Right lobe of liver (tissue), 6 donors: ENCODE measurements around the gene HTRA3. TPM values are rescaled to one million over a fixed set of nuclear protein-coding genes. Genes with fewer than 3 reads are reported as not detected.

Experiments used
- ATAC-seq, 4 donors: fragments of 200-7000 bp; cut with Tn5 transposase; one replicate each; pipeline ENCODE4 v1.9.1; 2020; ENCODE audit warnings: mild to moderate bottlenecking in 4 of 4, moderate library complexity in 4 of 4
- DNase-seq, 3 donors: peaks; one replicate each; pipeline ENCODE4 v3.0.0-alpha.2; 2020
- H3K27ac ChIP-seq, 3 donors: fragments of 200-600 bp; one replicate each; pipeline ENCODE4 v1.8.0; 2022
- H3K27me3 ChIP-seq, 2 donors: fragments of 200-600 bp; one replicate each; pipeline ENCODE4 v1.8.0; 2022
- H3K36me3 ChIP-seq, 4 donors: fragments of 200-600 bp; sonication (generic) in 1 of 4; one replicate each; pipeline versions ENCODE4 v1.5.1 to v1.8.0; 2017 to 2022; ENCODE audit warnings: control low read depth in 1 of 4
- H3K4me1 ChIP-seq, 4 donors: fragments of 200-600 bp; sonication (generic) in 1 of 4; one replicate each; pipeline versions ENCODE4 v1.5.1 to v1.8.0; 2017 to 2022; ENCODE audit warnings: control low read depth in 1 of 4
- H3K4me3 ChIP-seq, 3 donors: fragments of 200-600 bp; one replicate each; pipeline ENCODE4 v1.8.0; 2022
- H3K9me3 ChIP-seq, 4 donors: fragments of 200-600 bp; sonication (generic) in 1 of 4; one replicate each; pipeline versions ENCODE4 v1.5.1 to v1.8.0; 2017 to 2022; ENCODE audit warnings: control low read depth in 1 of 4
- POLR2A ChIP-seq: fragments of 450-650 bp; IDR thresholded peaks from one replicate; pipeline ENCODE4 v1.6.1; 2017; ENCODE audit warnings: antibody characterized with exemption, mild to moderate bottlenecking
- WGBS: methylation state at CpG from one replicate; pipeline ENCODE4 v1.1.6; 2018; ENCODE audit warnings: low coverage, low lambda C conversion rate; ENCODE audit not compliant: insufficient coverage; ENCODE audit errors: missing lambda C conversion rate; 5-methylcytosine and 5-hydroxymethylcytosine counted together
- intact Hi-C, 2 donors: fragments of 100-400 bp; cut with DNase I; formaldehyde crosslinking; loops; one replicate each; pipeline versions ENCODE4 v1.11.2 to v1.14.1; 2022
- total RNA-seq, 6 experiments: library from RNA; depleted of rRNA in 2 of 6; stranded (reverse); fragments of >200 nt in 2 of 6; fragmentation: NEBNext Ultra II Directional in 3 of 6; extraction: Animal tissue kit (Norgen Biotek cat#: 25700) in 3 of 6; gene quantifications; one replicate each; pipeline versions ENCODE4 v1.1.0 to v1.2.4, GENCODE V29; 2016 to 2023
- TF ChIP-seq, protein P1 (sequence below), 4 donors: fragments of 200-600 bp in 3 of 4; fragments of 450-650 bp in 1 of 4; IDR thresholded peaks; one replicate each; pipeline versions ENCODE4 v1.5.1 to v1.8.0; 2016 to 2022; ENCODE audit warnings: antibody characterized with exemption in 4 of 4, mild to moderate bottlenecking in 2 of 4
- donor health status: DM: no; HTN: yes; CAD: no.
- donor health status: DM: no; HTN: no; CAD: no.
- donor health status: DM: no; HTN: no; CAD: no.
- donor health status: DM: no; HTN: yes; CAD: no.
- donor health status: DM: no; HTN: yes; CAD: no.

The HTRA3 gene
- total RNA-seq, 6 experiments from 2014 or later, result 0.32 to 1.6 (median 1.0) TPM

GRCh38 chr4:8294775-8295174, 25.2 kb downstream of the HTRA3 start:
- intact Hi-C loops, result no loop called here
- no peak overlapping the region for H3K27ac ChIP-seq
- H3K36me3 ChIP-seq, result no peaks in the 10 kb centered on the region
- WGBS, result 41% methylated on average over 2 of the region's 2 CpGs
- H3K9me3 ChIP-seq, result no peaks in the 10 kb centered on the region
- DNase-seq (no peak), ATAC-seq (no peak)
- H3K4me3 ChIP-seq, result no peak overlapping the region
- no peaks in the 10 kb centered on the region for H3K27me3 ChIP-seq
- TF ChIP-seq, protein P1, sequence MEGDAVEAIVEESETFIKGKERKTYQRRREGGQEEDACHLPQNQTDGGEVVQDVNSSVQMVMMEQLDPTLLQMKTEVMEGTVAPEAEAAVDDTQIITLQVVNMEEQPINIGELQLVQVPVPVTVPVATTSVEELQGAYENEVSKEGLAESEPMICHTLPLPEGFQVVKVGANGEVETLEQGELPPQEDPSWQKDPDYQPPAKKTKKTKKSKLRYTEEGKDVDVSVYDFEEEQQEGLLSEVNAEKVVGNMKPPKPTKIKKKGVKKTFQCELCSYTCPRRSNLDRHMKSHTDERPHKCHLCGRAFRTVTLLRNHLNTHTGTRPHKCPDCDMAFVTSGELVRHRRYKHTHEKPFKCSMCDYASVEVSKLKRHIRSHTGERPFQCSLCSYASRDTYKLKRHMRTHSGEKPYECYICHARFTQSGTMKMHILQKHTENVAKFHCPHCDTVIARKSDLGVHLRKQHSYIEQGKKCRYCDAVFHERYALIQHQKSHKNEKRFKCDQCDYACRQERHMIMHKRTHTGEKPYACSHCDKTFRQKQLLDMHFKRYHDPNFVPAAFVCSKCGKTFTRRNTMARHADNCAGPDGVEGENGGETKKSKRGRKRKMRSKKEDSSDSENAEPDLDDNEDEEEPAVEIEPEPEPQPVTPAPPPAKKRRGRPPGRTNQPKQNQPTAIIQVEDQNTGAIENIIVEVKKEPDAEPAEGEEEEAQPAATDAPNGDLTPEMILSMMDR (IDR thresholded peaks at IDR 0.05), result no peak
- no peak for TF ChIP-seq POLR2A
- no peaks in the 10 kb centered on the region for H3K4me1 ChIP-seq

GRCh38 chr4:8295471-8295870, 25.9 kb downstream of the HTRA3 start:
- Histone ChIP-seq H3K27me3 (no peaks in the 10 kb centered on the region), H3K27ac (no peak overlapping the region), H3K4me1 (no peaks in the 10 kb centered on the region), H3K4me3 (no peak overlapping the region), H3K9me3 (no peaks in the 10 kb centered on the region), H3K36me3 (no peaks in the 10 kb centered on the region)
- no peak for TF ChIP-seq POLR2A
- TF ChIP-seq, protein P1 (IDR thresholded peaks at IDR 0.05), result no peak
- intact Hi-C loops, result no loop called here
- WGBS, result 65% methylated on average over 5 of the region's 6 CpGs
- peak in 2 of 3 donors; percentile 5 to 38 for DNase-seq
- no peak for ATAC-seq

DNA sequence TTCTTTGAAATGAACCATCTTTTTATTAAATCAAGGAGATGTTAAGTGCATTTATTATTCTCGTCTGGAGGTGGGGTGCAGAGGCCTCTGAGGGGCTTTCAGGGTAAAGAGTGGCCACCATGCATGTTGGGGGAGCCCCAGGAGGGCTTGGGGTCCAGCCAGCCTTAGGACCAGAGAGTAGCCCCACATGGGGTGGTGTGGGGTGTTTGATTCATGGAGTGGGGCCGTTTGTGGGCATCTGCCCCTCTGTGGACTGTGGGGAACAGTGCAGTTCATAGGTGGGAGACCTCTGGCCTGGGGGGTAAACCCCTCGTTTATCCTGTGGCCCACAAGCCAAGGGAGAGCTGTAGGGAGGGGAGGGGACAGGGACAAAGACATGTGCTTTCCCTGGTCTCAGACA, 26.9 kb downstream of the HTRA3 start:
- Histone ChIP-seq H3K4me1 (no peaks in the 10 kb centered on the region), H3K9me3 (no peaks in the 10 kb centered on the region), H3K4me3 (no peak overlapping the region), H3K27ac (no peak overlapping the region), H3K27me3 (no peaks in the 10 kb centered on the region), H3K36me3 (no peaks in the 10 kb centered on the region)
- 21% methylated on average over 2 of the region's 3 CpGs for WGBS
- TF ChIP-seq, protein P1 (IDR thresholded peaks at IDR 0.05), result no peak
- TF ChIP-seq POLR2A, result no peak
- ATAC-seq (no peak), DNase-seq (peak in 2 of 3 donors; percentile 15 to 29)
- intact Hi-C loops, result no loop called here

DNA sequence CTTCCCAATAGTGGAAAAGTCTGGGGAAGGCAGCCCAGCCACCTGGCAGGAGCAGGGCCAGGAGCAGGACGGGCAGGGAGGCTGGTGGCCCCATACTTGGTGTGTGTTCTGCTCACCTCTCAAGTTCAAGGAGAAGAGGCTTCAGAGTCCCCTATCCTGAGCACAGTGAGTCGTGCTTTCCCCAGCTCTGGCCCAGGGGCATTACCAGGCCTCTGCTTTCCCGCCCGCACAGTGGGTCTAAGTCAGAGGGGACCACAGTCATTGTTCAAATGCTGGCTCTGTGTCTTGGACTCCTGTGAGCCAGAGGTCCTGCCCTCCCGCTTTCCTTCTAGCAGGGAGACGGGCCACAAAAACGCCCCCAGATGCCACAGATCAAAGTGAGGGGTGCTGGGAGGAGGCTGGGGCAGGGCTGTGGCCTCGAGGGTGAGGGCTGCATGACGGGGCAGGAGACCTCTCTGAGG, 27.6 kb downstream of the HTRA3 start:
- H3K4me1 ChIP-seq, result no peaks in the 10 kb centered on the region
- H3K4me3 ChIP-seq, result no peak overlapping the region
- H3K27ac ChIP-seq, result no peak overlapping the region
- intact Hi-C loops, result no loop called here
- DNase-seq (peak in 2 of 3 donors; percentile 23 to 35), ATAC-seq (peak in 2 of 4 donors; percentile 10 to 17)
- no CpG with 5 or more reads among the region's 9 CpGs for WGBS
- no peaks in the 10 kb centered on the region for H3K9me3 ChIP-seq
- TF ChIP-seq, protein P1 (IDR thresholded peaks at IDR 0.05), result no peak
- TF ChIP-seq POLR2A, result no peak
- H3K36me3 ChIP-seq, result no peaks in the 10 kb centered on the region
- no peaks in the 10 kb centered on the region for H3K27me3 ChIP-seq
